Colon (tissue), 2 donors: ENCODE results near the gene DDRGK1.
"Not testable (repeated sequence)": the region's sequence is repeated elsewhere in the genome, so short reads cannot be mapped to it uniquely, and the experiment has no call there.

Experiments
- FAIRE-seq: peaks from 2 replicates; lab custom pipeline; 2012; peaks lifted over from hg19 to GRCh38; lab: Jason Lieb, UNC
- donor health status: control.
- donor health status: control.

DDRGK1 gene

DNA sequence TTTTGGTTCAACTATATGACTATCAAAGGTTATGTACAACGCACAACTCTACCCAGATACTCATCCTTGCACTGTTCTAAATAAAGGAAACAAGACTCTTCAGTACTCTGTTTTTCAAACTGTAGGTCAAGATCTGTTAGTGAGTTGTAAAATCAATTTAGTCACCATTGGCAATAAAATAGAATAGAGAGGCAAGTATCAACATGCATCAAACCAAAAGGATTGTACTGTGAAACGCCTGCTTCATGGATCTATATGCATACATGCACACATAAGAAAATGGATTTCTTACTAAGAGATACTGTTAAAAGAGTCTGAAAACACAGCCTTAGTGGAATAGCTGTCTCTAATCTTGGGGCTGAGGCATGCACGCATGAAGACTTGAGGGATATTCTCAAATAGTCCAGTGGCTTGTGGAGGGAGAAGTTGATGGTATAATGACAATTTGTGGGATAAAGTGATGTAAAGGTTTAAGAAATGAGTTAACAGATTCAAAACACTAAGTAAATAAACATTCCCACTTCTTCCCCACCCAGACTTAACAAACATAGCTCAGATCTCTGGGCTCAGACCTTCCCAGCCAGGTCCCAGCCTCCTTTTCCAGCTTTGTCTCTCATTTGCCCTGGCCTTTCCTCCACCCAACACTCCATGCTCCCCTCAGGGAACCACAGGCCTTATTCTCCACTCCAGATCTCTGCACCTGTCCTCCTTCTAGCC lies 20.4 kb downstream of the DDRGK1 start:
- FAIRE-seq: no peak

DNA sequence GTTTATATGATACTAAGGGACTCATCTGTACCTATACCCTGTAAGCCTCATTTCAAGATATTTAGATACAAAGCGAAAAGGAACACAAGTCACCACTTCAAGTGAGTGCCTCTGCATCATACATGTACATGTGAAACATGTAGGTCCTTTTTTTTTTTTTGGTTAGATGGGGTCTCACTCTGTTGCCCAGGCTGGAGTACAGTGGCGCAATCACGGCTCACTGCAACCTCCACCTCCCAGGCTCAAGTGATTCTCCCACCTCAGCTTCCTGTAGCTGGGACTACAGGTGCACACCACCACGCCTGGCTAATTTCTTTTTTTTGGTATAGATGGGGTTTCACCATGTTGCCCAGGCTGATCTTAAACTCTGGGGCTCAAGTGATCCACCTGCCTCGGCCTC lies 22.1 kb downstream of the DDRGK1 start:
- not testable (repeated sequence) for FAIRE-seq

DNA sequence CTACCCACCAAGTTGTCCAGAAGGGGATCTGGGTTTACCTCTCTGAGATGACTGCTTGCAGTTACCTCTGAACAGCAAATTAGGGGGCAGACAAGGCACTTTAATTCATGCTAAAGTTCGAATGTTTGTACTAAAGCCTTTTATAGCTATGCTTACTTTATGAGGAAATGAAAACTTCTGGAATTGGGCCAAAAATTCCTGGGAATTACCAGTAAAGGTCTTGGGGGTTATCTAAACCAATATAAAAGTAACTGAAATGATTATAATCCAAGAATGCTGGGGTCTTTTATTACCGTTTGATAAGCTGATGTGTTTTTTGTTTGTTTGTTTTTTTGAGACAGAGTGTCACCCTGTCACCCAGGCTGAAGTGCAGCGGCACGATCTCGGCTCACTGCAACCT lies 23.2 kb downstream of the DDRGK1 start:
- FAIRE-seq: no peak

DNA sequence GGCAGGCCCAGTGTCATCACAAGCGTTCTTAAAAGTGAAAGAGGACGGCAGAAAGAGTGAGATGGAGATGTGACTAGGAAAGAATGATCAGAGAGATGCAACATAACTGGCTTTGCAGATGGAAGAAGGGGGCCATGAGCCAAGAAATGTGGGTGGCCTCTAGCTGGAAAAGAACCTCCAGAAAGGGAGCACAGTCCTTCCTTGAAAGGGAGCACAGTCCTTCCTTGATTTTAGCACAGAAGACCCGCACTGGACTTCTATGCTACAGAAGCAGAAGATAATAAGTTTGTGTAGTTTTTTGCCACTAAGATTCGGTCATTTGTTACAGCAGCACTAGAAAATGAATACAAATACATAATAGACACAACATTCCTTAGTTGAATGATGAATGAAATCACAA lies 24.2 kb downstream of the DDRGK1 start:
- FAIRE-seq: no peak

DNA sequence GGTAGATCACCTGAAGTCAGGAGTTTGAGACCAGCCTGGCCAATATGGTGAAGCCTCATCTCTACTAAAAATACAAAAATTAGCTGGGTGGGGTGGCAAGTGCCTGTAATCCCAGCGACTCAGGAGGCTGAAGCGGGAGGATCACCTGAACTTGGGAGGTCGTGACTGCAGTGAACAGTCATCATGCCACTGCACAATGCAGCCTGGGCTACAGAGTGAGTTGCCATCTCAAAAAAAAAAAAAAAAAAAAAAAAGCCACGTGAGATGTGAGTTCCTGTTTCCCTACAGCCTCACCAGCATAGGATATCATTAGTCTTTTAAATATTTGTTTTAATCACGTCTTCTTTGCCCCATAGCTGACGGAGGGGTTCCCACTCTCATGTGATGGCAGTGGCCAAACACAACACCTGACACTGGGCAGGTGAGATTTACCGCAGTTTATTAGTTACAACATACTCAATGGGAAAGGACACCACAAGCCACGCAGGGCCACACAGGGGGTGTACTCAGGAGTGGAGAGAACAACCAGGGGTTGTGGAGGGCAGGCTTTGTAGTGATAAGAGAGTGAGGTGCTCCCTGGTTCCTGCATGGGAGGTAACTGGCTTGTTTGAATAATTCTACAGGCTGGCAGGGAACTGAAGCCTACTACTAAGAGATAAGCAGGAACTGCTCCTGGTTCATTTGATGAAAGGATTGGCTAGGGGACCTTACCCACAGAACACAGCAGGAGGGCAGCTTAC lies 26.6 kb downstream of the DDRGK1 start:
- FAIRE-seq: no peak

DNA sequence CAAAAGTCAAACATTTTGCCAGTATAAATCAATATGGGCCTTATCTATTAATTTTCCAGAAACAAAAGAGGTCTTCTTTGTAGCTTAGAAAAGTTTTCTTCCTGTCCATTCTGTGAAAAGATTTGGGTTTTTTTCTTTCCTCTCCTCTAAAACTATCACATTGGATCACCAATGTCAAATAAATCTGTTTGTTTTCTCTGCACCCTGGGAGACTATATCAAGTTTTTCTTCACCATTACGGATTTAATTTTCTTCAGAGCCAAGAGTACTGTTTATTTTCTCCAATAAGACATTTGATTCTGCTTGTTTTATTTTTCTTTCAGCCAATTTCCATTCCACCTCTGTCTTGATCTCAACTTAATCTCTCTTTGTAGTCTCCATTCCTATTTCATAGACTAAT lies 29.2 kb downstream of the DDRGK1 start:
- FAIRE-seq: no peak

DNA sequence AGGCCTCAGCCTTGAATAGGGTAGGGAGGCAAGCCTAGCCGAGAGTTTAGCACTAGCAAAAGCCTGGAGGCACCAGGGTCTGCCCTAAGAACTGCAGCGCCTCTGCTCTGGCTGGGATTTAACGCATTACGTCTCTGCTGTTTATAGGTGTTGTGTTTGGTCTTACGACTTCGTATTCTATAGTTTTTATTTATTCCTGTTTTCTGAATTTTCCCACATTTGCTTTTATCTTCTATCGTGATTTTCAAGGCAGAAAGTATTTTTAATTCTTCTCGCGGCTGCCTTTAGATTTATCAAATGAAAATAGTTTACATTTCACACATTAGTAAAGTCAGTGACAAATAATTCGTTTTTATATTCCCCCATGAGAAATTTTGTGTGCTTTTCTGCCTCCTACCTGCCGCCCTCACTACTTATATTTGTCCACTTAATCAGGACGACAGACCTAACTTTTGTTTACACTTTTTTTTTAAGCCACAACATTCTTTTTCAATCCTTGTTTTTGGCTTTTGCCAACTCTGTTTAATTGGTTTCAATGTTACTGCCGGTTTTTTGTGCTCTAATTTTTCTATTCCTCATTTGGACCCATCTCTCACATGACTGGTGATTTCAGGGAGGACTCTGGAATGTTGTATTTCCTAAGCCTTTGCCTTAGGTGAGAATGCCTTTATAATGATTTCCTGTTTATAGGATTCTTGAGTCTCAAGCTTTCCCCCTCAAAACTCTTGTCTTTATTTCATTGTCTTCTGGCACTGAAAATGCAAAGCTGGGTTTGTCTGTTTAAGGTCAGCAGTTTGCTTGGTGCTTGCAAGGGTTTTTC lies 29.8 kb downstream of the DDRGK1 start:
- FAIRE-seq: no peak

DNA sequence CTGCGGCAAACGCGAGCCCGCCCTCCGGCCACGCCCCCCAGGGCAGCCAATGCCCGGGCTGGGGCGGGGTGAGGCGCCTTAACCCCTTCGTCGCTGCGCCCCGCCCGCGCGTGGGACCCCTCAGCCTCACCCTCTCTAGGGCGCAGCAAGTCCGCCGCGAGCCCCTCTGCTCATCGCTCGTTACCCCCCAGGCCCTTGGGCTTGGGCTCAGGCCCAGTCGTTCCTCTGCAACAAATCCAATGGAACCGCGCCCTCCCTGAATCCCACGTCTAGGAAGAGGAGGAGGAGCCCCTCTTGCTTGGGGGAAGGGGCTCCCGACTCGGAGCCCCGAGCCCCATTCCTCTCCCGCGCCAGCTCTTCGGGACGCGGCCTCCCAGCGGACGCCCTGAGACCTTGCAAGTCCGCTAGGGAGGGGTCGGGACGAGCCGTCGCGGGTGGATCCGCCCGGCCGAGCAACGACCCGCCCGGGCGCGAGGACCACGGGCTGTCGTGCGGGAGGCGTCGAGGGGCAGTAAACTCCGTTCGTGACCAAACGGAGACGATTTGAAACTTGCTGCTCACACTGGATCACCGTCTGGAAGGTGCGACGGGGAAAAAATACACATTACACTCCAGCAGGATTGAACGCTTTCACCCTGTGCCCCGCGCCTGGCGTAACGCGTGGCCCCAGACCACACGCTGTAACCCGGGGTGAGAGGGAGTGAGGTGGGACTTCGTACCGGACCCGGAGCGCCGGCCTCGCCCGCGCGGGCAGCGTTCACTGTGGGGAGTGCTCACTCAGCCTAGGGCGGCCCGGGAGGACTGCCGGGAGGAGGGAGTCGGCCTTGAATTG lies 30.7 kb downstream of the DDRGK1 start:
- FAIRE-seq: no peak

DNA sequence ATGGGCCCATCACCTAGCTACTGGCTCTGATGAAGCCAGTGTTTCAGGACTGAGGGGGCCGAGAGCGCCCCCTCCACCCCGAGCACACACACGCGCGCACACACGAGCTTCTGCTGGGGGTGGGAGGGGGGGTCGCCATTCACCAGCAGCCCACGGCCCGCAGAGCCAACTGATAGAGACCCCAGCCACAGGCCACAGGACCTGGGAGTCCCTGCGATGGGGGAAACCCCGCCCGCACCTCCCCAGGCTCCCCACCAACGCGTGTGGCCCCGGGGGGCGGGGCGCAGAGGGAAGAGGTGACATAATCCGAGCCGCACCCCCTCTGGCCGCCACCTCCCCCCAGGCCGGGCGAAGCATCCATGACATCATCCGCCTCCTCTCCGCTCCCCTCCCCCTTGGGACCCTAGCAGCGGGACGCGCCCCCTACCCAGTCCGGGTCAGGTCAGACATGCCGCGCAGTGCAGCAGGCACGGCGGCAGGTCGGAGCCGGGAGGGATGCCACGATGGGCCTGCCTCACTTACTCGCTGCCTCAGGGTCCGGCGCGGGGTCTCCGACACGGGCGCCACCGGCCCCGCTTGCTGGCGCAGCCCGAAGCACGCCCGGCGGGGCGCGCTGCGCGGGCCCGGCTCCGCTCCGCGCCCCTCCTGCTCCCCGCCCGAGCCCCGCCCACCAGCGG lies 31.4 kb downstream of the DDRGK1 start, which contains the start of gene LZTS3:
Gene LZTS3, minus strand, starts transcription at position 617 of the 677 bp plus-strand sequence. CDS start 6,386 bp downstream, outside the sequence.
- no peak for FAIRE-seq

DNA sequence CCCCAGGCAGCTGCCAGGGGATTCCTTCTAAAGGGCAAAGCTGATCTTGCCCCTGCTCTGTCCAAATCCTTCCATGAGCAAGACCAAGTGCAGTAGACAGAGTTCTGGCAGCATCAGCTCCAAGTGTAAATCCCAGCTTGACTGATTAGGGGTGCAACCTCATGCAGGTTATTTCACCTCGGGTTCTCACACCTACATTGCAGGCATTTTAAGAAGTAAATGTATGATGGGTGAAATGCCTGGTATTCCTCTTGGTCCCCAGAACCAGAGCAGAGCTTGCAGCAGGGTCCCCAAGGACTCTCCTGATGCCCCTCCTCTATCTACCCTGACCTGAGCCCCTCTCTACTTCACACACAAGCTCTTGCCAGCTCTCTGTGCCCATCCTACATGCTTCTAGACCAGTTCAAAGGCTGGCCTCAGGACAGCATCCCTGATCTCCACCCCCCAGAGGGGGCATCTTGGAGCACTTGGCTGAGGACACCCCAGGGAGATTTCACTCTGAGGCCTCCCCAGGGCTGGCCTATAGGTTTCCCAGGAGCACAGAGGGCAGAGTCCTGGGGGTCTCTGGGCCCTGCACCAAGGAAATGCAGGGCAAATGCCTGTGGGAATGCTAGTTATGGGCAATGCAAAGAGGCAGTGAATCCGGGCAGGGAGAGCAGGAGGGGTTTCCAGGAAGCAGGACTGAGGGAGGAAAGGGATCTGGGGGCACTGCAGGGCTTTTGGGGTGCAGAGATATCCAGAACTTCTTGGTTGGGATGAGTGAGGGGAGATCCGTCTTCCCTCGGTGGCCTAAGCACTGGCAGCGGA lies 32.2 kb downstream of the DDRGK1 start:
- no peak for FAIRE-seq

DNA sequence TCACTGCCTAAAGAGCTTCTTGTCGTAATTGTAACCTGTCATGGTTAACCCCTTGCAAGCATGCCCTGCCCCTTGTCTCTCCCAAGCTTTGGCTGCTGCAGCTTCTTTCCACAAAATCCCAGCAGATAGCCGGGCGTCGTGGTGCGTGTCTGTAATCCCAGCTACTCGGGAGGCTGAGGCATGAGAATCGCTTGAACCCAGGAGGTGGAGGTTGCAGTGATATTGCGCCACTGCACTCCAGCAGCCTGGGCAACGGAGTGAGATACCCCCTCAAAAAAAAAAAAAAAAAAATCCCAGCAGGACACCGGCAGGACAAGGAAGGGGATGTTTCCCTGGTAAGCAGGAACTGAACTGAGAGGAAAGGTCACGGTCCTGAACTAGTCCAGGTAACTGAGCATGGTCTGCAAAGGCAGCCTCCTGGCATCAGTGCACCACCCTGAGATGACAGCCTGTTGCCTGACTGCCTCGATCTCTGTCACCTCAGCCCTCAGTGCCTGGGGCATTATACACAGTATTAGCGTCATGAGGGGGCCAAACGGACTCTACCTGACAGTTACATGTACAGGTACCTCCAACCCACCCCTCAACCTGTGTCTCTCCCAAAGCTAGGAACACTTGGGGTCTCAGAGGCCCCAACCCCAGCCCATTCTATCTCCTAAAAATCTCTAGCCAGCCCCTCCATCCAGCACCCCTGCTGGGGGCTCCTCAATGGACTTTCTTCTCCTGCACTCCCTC lies 32.9 kb downstream of the DDRGK1 start:
- no peak for FAIRE-seq

DNA sequence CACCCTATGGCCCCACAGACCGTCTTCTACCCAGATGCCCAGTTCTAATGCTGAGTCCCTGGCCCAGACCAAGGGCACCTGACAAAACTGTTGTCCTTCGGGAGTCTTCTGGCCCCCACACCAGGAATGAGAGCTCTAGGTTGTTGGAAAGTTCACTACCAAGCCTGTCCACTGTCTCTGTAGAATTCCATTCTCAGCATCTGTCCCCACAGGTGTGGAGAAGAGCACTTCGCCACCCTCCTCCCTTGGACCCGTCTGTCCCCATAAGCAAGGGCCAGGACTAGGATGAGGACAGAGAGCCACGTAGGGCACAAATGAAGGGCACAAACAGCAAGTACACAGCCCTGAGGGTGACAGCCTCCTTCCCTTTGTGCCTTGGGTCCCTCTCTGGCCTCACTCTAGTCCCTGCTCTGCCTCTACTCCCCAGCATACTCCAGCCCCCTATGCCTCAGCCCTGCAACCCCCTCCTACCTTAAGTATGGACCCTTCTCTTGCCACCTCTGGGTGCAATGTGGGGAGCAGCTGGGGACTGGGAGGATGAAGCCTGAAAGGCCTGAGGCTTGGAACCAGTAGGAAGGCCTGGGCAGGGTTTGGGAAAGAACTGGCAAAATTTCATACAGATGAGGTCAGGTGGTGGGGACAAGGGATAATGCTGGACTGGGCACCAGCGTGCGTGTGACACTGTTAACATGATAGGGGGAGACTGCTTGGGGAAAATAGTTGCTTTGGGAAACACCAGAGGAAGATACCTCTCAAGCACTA lies 35.5 kb downstream of the DDRGK1 start:
- no peak for FAIRE-seq

DNA sequence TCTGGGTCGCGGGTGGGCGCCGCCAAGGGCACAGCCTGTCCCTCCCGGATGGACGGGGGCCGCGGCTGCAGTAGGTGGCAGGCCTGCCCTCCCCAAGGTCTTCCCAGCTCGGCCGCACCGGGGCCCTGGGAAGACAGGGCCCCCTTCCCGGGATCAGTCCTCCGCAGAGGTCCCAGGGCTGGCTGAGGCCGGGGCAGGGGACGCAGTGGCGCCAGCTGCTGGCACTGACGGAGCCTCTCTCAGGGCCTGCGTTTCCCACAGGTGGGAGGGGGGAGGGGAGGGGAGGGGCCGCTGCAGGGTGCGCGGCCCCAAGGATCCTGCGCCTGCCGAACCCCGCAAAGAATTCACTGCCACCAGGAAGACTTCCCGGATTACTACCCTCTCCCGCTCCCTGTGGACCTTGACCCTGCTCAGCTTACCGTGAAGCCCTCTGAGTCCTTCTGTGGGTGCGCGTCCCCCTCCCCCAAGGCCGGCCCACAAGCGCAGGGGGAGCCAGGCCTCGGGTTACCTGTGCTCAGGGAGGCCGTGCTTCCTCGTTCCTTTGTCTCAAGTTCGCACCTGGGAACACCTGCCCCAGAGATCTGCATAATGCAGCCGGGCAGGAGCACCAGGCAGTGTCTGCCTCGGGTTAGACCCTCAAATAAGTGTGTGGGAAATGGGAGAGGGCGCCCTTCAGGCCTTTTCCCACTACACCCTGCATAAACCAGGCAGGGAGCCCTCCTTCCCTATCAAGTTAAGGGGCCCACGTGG lies 36.2 kb downstream of the DDRGK1 start:
- no peak for FAIRE-seq

DNA sequence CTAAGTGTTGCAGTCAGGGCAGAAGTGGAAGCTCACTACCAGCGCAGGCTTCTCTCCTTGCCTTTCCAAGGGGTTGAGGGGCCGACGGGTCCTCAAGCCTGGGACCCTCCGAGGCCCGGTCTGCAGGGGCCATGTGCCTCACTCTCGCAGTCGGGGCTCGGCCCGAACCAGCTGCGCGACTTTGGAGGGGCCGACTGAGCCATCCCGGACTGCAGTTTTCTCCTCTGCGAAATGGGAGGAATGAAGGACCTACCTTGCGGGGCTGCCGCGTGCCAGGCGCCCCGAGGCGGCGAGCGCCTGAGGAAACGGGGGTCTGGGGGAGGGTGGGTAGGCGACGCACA lies 36.8 kb downstream of the DDRGK1 start:
- FAIRE-seq: no peak

DNA sequence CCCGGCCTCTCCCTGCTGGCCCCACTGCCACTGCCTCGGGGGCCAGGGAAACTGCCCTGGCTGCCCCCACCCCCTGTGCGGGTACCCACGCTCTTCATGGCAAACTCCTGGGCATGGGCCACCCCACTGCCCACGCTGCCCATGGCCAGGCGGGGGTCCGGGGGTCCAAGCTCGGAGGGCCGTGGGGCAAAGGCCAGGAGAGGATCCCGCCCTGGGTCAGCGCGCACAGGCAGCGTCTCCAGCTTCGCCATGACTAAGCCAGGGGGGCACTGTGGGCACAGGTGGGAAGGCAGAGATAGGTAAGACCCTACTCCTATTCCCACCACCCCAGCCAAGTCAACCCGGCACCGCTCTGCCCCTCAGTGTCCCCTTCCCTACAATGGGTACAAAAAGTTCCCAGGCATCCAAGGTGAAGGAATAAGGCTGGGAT lies 37.6 kb downstream of the DDRGK1 start:
- FAIRE-seq: no peak

DNA sequence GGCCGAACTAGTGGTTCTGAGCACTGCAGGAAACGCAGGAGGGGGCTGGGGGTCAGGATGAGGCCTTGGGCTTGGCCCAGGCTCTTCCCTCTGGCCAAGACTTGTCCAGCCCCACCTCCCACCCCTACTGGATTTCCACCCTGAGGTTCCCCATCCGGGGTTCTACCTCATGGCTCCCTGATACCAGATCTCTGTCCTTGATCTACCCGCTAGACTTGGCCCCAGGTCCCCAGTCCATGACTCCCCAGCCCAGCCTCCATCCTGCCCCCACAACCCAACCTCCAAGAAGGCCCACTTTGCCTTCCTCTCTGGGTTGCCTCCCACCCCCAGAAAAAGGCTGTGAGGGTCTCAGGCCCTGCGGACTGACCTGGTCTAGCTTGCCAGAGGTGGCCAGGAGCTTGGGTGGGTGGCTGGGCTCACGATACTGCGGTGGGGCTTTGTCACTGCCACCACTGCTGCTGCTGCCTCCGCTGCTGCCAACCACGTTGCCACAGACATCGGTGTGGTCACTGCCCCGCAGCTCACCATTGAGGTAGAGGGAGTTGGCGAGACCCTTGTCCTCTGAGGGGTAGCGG lies 38.1 kb downstream of the DDRGK1 start:
- no peak for FAIRE-seq

DNA sequence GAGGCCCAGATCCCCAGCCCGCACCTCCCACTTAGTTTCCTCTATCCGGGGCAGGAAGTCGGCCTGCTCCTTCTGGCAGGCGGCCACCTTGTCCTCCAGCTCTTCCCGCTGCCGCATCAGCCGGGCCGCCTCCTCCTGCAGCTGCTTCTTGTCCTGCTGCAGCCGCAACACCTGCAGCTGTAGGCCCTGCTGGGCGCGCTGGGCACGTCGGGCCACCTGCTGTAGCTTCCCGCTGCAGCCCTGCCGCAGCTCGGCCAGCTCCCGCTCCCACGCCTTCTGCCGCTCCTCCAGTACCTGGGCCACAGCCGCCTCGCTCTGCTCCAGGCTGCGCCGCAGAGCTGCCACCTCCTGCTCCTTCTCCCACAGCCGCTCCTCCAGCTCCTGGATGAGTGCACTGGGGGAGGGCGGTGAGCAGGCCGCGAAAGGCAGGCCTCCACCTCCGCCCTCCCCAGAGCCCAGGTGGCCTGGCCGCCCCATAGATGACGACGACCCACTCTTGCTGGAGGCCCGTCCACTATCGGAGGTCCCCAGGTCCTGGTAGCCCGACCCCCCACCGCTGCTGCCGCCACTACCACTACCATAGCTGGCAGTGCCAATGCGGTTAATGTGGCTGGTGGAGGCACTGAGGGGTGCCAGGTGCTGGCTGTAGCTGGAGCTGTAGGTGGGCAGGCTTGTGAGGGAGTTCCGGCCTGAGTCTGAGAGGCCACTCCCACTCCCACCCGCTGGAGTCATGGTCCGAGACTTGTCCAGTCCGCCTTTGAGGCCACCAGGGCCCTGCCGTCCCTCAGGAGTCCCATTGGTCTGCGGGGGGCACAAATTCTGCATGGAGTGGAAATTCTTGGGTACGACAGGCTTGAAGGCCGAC lies 38.8 kb downstream of the DDRGK1 start:
- FAIRE-seq: no peak
